Astrocyte (in vitro differentiated cells and primary cell): ENCODE data around the gene SERPINA10.

Experiments used
- EZH2 ChIP-seq: IDR thresholded peaks from 2 replicates; pipeline ENCODE4 v1.6.1; 2012; ENCODE audit warnings: mild to moderate bottlenecking, low read length, inconsistent platforms; ENCODE audit not compliant: insufficient read depth
- TF ChIP-seq, protein P1 (sequence below): IDR thresholded peaks from 2 replicates; pipeline ENCODE4 v1.5.1; 2011; ENCODE audit warnings: low read depth, mild to moderate bottlenecking, inconsistent platforms, low read length, moderate library complexity; ENCODE audit not compliant: insufficient read depth

DNA sequence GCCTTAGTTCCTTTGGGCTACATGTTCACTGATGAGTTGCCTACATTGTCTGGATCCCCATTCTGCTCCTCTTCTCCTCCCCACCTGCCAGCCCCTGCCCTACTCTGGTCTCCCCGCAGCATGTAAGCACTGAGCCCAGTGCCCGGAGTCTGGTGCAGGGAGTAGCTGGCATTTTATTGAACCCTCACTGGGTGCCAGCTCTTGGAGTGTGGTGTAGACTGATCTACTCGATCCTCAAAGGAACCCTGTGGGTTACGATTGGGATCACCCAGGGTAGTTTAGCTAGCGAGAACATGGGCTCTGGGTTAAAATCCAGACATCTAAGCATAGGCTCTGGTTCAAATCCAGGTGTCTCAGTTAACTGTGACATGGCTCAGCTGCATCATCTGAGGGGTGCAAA lies 38.4 kb upstream of the SERPINA10 start:
- TF ChIP-seq, protein P1, sequence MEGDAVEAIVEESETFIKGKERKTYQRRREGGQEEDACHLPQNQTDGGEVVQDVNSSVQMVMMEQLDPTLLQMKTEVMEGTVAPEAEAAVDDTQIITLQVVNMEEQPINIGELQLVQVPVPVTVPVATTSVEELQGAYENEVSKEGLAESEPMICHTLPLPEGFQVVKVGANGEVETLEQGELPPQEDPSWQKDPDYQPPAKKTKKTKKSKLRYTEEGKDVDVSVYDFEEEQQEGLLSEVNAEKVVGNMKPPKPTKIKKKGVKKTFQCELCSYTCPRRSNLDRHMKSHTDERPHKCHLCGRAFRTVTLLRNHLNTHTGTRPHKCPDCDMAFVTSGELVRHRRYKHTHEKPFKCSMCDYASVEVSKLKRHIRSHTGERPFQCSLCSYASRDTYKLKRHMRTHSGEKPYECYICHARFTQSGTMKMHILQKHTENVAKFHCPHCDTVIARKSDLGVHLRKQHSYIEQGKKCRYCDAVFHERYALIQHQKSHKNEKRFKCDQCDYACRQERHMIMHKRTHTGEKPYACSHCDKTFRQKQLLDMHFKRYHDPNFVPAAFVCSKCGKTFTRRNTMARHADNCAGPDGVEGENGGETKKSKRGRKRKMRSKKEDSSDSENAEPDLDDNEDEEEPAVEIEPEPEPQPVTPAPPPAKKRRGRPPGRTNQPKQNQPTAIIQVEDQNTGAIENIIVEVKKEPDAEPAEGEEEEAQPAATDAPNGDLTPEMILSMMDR: no peak
- no peak for TF ChIP-seq EZH2
